ENCODE data around the gene ABRAXAS1. TPM values are rescaled to one million over a fixed set of nuclear protein-coding genes. Genes with fewer than 3 reads are reported as not detected.

The ABRAXAS1 gene
- total and polyA plus RNA-seq, 2 of the 8 experiments (the other 6 are each of a cell fraction or from before 2014, with no cell fraction given), result 11.4 to 32.1 TPM

- TF ChIP-seq RAD21 (IDR thresholded peaks at IDR 0.05 in 1 of 2, conservative IDR thresholded peaks at IDR 0.05 in 1 of 2; ENCODE audit: low read depth in 2 of 2, low read length in 2 of 2), result no peak
Observed at GRCh38 chr4:83510442-83510841, 25.5 kb upstream of the ABRAXAS1 start (continued).

Data from H1 (cell line).